Panc1 (cell line): ENCODE measurements around the gene HEATR3.

Source experiments
- CTCF ChIP-seq: fragments of 450-650 bp; IDR thresholded peaks from 2 replicates; pipeline ENCODE4 v1.5.1; 2017; ENCODE audit warnings: mild to moderate bottlenecking
- POLR2AphosphoS5 ChIP-seq: IDR thresholded peaks from 2 replicates; pipeline ENCODE4 v1.6.1; 2012; ENCODE audit warnings: mild to moderate bottlenecking, low read depth, low read length, moderate library complexity
- REST ChIP-seq, 2 experiments: IDR thresholded peaks; 2 replicates each; pipeline ENCODE4 v1.6.1; 2011 to 2012; ENCODE audit warnings: low read depth in 2 of 2, control low read depth in 1 of 2, low read length in 1 of 2, mild to moderate bottlenecking in 1 of 2, moderate library complexity in 1 of 2; ENCODE audit not compliant: insufficient read depth in 1 of 2
- SIN3A ChIP-seq: IDR thresholded peaks from 2 replicates; pipeline ENCODE4 v1.6.1; 2012; ENCODE audit warnings: low read depth, mild to moderate bottlenecking, low read length, moderate library complexity, borderline replicate concordance; ENCODE audit not compliant: insufficient read depth
- TCF7L2 ChIP-seq: IDR thresholded peaks from 2 replicates; pipeline ENCODE4 v1.6.1; 2011; ENCODE audit warnings: mild to moderate bottlenecking, low read depth, low read length, inconsistent platforms

GRCh38 chr16:50050802-50051201 is 15.0 kb upstream of the HEATR3 start:
- TF ChIP-seq CTCF (no peak), REST (IDR thresholded peaks at IDR 0.05; ENCODE audit: insufficient read depth in 1 of 2, low read depth in 2 of 2, low read length in 1 of 2) (no peak), POLR2AphosphoS5 (no peak), SIN3A (no peak), TCF7L2 (no peak)
